A673 (cell line): ENCODE data around the gene GOLPH3. TPM values are rescaled to one million over a fixed set of nuclear protein-coding genes. Genes with fewer than 3 reads are reported as not detected.

Experiments used
- BruUV-seq: library from RNA; stranded (reverse); fragments of 400-500 nt; replicated peaks from 2 replicates; lab custom pipeline; 2021; lab: Mats Ljungman, UMichigan
- CTCF ChIA-PET: fragments of 300-600 bp; sonication (Branson Sonifier 250); formaldehyde crosslinking; loops from one replicate; lab custom pipeline; 2022; ENCODE audit warnings: antibody characterized with exemption; lab: Charles Lee
- POLR2A ChIA-PET: fragments of 300-600 bp; sonication (Branson Sonifier 250); formaldehyde crosslinking; loops from one replicate; lab custom pipeline; 2022; ENCODE audit warnings: antibody characterized with exemption; ENCODE audit not compliant: low non-redundant PET; lab: Charles Lee
- DNase-seq: peaks from one replicate; pipeline ENCODE4 v3.0.0-alpha.2; 2015; ENCODE audit warnings: low spot score
- H3K27ac ChIP-seq: fragments of 200-600 bp; sonication (generic); 2 replicates; pipeline ENCODE4 v1.5.1; 2016; ENCODE audit warnings: mixed run types, low read depth, mild to moderate bottlenecking, mixed read lengths, antibody characterized with exemption, low read length; ENCODE audit not compliant: poor library complexity, severe bottlenecking
- H3K27me3 ChIP-seq: fragments of 200-600 bp; sonication (generic); replicated peaks from 2 replicates; pipeline ENCODE4 v1.6.1; 2017; ENCODE audit warnings: mixed run types, low read depth, mild to moderate bottlenecking, mixed read lengths, antibody characterized with exemption, low read length; ENCODE audit not compliant: insufficient read depth, poor library complexity
- H3K36me3 ChIP-seq: fragments of 200-600 bp; sonication (generic); 2 replicates; pipeline ENCODE4 v1.6.1; 2016; ENCODE audit warnings: mixed run types, mild to moderate bottlenecking, mixed read lengths, antibody characterized with exemption, low read length; ENCODE audit not compliant: insufficient read depth, poor library complexity, severe bottlenecking
- H3K4me1 ChIP-seq: fragments of 200-600 bp; sonication (generic); 2 replicates; pipeline ENCODE4 v1.6.1; 2017; ENCODE audit warnings: mixed run types, mild to moderate bottlenecking, mixed read lengths, antibody characterized with exemption, low read length; ENCODE audit not compliant: insufficient read depth, poor library complexity, severe bottlenecking
- H3K4me3 ChIP-seq: fragments of 200-600 bp; sonication (generic); 2 replicates; pipeline ENCODE4 v1.5.1; 2016; ENCODE audit warnings: low read depth, mixed run types, mild to moderate bottlenecking, mixed read lengths, low read length; ENCODE audit not compliant: poor library complexity, severe bottlenecking
- H3K9me3 ChIP-seq: fragments of 200-600 bp; sonication (generic); 2 replicates; pipeline ENCODE4 v1.6.1; 2016; ENCODE audit warnings: mixed run types, low read depth, mild to moderate bottlenecking, mixed read lengths, antibody characterized with exemption, low read length; ENCODE audit not compliant: poor library complexity, severe bottlenecking
- EZH2 ChIP-seq: fragments of 200-600 bp; sonication (generic); IDR thresholded peaks from 2 replicates; pipeline ENCODE4 v1.6.1; 2017; ENCODE audit warnings: borderline replicate concordance, low read depth, mild to moderate bottlenecking, mixed read lengths, antibody characterized with exemption, low read length; ENCODE audit not compliant: poor library complexity, severe bottlenecking
- intact Hi-C: fragments of 100-400 bp; cut with micrococcal nuclease; formaldehyde crosslinking; loops from one replicate; pipeline ENCODE4 v1.10.0; 2022; ENCODE audit not compliant: unreplicated experiment
- total RNA-seq: library from RNA; stranded (reverse); gene quantifications from 2 replicates; pipeline ENCODE4 v1.2.3, GENCODE V29; 2021
- TF ChIP-seq, protein P1 (sequence below): fragments of 300-800, 200-600 bp; sonication (generic); conservative IDR thresholded peaks from 2 replicates; pipeline ENCODE4 v1.5.1; 2017; ENCODE audit warnings: low read depth, mild to moderate bottlenecking, antibody characterized with exemption, low read length, moderate library complexity, mixed read lengths

The GOLPH3 gene
- total RNA-seq, 1 experiment from 2014 or later: 64.6 TPM

DNA sequence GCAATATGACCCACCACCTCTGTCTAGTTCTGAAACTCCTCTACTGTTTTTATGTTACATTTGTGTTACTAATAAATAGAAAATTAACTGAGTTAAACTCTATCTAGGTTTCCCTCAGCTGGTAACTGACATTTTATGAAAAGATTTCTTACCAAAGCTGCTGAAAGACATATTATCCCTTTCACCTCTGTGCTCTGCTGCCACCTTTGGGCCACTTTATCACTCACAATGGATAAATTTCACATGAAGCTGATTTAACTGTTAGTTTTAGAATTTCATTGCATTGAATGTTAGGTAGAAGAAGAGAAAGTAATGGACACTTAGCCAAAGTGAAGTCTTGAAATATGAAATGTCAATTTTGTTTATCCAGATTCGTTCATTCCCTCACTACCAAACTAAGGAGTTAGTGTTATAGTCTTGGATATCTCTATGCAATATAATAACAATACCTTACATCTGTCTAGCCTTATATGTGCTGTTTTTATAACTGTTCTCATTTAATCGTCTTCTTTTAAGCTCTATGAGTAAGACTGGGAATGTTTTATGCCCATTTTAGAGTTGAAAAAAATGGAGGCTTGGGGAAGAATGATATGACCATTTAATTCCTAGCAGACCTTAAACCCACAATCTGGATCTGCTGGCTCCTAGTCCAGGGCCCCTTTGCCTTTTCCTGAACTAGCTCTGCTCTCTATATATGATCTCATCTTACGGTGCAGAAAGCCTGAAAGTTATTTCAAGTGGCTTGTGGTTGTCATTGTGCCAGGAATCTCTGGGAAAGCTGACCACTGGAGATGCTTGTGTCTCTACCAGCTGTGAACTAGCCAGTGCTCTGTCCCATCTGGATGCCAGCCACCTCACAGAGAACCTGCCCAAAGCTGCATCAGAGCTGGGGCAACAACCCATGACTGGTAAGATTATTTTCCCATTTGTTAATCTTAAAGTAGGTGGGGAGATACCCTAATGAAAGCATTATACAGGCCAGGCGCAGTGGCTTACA lies 97.1 kb downstream of the GOLPH3 start:
- DNase-seq: peak; percentile 75
- POLR2A ChIA-PET: interaction anchor here (0.5 to 0.6 kb wide), 2 partner anchors 8 to 260 kb away, joined by 3 read pairs; no protein-coding TSS in a partner anchor

More for the DNA sequence above, 97.1 kb downstream of the GOLPH3 start:
- Histone ChIP-seq H3K36me3 (no peaks in the 10 kb centered on the region), H3K4me1 (no peaks in the 10 kb centered on the region), H3K27ac (no peak overlapping the region), H3K4me3 (no peak overlapping the region), H3K9me3 (no peaks in the 10 kb centered on the region), H3K27me3 (no peaks in the 10 kb centered on the region)
- TF ChIP-seq EZH2: no peak
- TF ChIP-seq, protein P1, sequence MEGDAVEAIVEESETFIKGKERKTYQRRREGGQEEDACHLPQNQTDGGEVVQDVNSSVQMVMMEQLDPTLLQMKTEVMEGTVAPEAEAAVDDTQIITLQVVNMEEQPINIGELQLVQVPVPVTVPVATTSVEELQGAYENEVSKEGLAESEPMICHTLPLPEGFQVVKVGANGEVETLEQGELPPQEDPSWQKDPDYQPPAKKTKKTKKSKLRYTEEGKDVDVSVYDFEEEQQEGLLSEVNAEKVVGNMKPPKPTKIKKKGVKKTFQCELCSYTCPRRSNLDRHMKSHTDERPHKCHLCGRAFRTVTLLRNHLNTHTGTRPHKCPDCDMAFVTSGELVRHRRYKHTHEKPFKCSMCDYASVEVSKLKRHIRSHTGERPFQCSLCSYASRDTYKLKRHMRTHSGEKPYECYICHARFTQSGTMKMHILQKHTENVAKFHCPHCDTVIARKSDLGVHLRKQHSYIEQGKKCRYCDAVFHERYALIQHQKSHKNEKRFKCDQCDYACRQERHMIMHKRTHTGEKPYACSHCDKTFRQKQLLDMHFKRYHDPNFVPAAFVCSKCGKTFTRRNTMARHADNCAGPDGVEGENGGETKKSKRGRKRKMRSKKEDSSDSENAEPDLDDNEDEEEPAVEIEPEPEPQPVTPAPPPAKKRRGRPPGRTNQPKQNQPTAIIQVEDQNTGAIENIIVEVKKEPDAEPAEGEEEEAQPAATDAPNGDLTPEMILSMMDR: peak; percentile 91
- intact Hi-C loops: loop anchor here (1.0 kb wide), 3 partner anchors 148 to 252 kb away; no protein-coding TSS in a partner anchor
- no TSS peak for BruUV-seq
- CTCF ChIA-PET: interaction anchor here (0.5 to 1.1 kb wide), 11 partner anchors 16 to 545 kb away, joined by 3 to 16 read pairs (median 6); partner anchors contain the start of genes C5orf22 and DROSHA

Other genes starting within 250 kb of the GOLPH3 start
- 31.6 and 35.8 TPM in 2 replicates for gene MTMR12, start 138.6 kb upstream of the GOLPH3 start, total RNA-seq